ENCODE measurements around the gene CANT1. TPM values are rescaled to one million over a fixed set of nuclear protein-coding genes. Genes with fewer than 3 reads are reported as not detected.

Gene CANT1
- total RNA-seq, 1 experiment from 2014 or later, result 54.2 TPM

DNA sequence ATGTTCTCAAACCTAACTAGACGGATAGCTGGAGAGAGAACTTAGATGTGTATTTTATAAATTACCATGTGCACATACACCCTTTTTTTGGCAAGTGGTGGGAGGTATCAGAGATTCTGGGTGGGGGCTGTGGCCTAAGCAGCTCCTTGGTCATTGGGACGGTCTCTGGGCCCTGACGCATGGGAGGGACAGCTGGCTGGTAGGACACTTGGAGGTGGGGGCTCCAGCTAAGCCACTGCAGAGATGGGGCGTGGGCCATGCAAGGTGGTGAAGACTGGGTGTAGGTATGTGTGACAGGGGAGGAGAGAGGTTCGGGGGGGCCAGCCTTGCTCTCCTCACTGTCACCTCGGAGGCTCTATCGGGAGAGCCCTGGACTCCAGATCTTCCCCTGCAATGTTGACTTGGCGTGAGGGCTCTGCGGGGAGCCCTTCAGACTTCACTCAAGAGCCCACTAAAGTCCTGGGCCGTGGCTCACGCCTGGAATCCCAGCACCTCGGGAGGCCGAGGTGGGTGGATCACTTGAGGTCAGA, 31.5 kb upstream of the CANT1 start:
- H3K4me1 ChIP-seq (ENCODE audit: insufficient read depth, low read length, poor library complexity, severe bottlenecking), result peaks cover 6% of the 10 kb centered on the region
- intact Hi-C loops (cut with micrococcal nuclease; ENCODE audit: unreplicated experiment), result no loop called here
- H3K4me3 ChIP-seq (ENCODE audit: low read depth, low read length, poor library complexity, severe bottlenecking), result no peak overlapping the region
- no peak for DNase-seq (ENCODE audit: low spot score)
- TF ChIP-seq CTCF (conservative IDR thresholded peaks at IDR 0.05; ENCODE audit: low read depth, low read length) (no peak), EZH2 (IDR thresholded peaks at IDR 0.05; ENCODE audit: borderline replicate concordance, low read depth, low read length, poor library complexity, severe bottlenecking) (no peak)
- no peaks in the 10 kb centered on the region for H3K9me3 ChIP-seq (ENCODE audit: low read depth, low read length, poor library complexity, severe bottlenecking)
- CTCF ChIA-PET, result interaction anchor here (0.6 kb wide), 2 partner anchors 9 to 681 kb away, joined by 3 to 7 read pairs; no protein-coding TSS in a partner anchor
- no peak overlapping the region for H3K27ac ChIP-seq (ENCODE audit: low read depth, low read length, poor library complexity, severe bottlenecking)
- POLR2A ChIA-PET (ENCODE audit: low non-redundant PET), result no interaction called here
- no peaks in the 10 kb centered on the region for H3K36me3 ChIP-seq (ENCODE audit: insufficient read depth, low read length, poor library complexity, severe bottlenecking)
- BruUV-seq (replicated peaks), result no TSS peak
- no peaks in the 10 kb centered on the region for H3K27me3 ChIP-seq (replicated peaks; ENCODE audit: insufficient read depth, low read depth, low read length, poor library complexity)

- Histone ChIP-seq H3K4me1 (ENCODE audit: insufficient read depth, low read length, poor library complexity, severe bottlenecking) (peaks cover 4% of the 10 kb centered on the region), H3K9me3 (ENCODE audit: low read depth, low read length, poor library complexity, severe bottlenecking) (no peaks in the 10 kb centered on the region), H3K4me3 (ENCODE audit: low read depth, low read length, poor library complexity, severe bottlenecking) (no peak overlapping the region), H3K27ac (ENCODE audit: low read depth, low read length, poor library complexity, severe bottlenecking) (no peak overlapping the region), H3K27me3 (replicated peaks; ENCODE audit: insufficient read depth, low read depth, low read length, poor library complexity) (no peaks in the 10 kb centered on the region), H3K36me3 (ENCODE audit: insufficient read depth, low read length, poor library complexity, severe bottlenecking) (no peaks in the 10 kb centered on the region)
- TF ChIP-seq CTCF (conservative IDR thresholded peaks at IDR 0.05; ENCODE audit: low read depth, low read length), result no peak
- TF ChIP-seq EZH2 (IDR thresholded peaks at IDR 0.05; ENCODE audit: borderline replicate concordance, low read depth, low read length, poor library complexity, severe bottlenecking), result no peak
- DNase-seq (ENCODE audit: low spot score), result no peak
- CTCF ChIA-PET, result interaction anchor here (0.7 kb wide), 1 partner anchor 20 kb away, joined by 3 read pairs; no protein-coding TSS in a partner anchor
- intact Hi-C loops (cut with micrococcal nuclease; ENCODE audit: unreplicated experiment), result no loop called here
- POLR2A ChIA-PET (ENCODE audit: low non-redundant PET), result no interaction called here
- BruUV-seq (replicated peaks), result no TSS peak
These were observed 30.3 kb upstream of the CANT1 start for GRCh38 chr17:79039886-79040285.

DNA sequence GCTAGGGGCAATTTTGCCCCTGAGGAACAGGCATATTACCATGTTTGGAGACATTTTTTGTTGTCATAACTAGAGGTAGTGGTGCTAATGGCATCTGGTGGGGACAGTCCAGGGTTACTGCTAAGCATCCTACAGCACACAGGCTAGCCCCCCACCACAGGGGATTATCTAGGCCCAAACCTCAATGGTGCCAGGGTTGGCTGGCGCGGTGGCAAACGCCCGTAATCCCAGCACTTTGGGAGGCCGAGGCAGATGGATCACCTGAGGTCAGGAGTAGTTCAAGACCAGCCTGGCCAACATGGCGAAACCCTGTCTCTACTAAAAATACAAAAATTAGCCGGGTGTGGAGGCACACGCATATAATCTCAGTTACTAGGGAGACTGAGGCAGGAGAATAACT, 29.6 kb upstream of the CANT1 start:
- Histone ChIP-seq H3K27ac (ENCODE audit: low read depth, low read length, poor library complexity, severe bottlenecking) (no peak overlapping the region), H3K4me1 (ENCODE audit: insufficient read depth, low read length, poor library complexity, severe bottlenecking) (peaks cover 4% of the 10 kb centered on the region), H3K9me3 (ENCODE audit: low read depth, low read length, poor library complexity, severe bottlenecking) (no peaks in the 10 kb centered on the region), H3K36me3 (ENCODE audit: insufficient read depth, low read length, poor library complexity, severe bottlenecking) (no peaks in the 10 kb centered on the region), H3K27me3 (replicated peaks; ENCODE audit: insufficient read depth, low read depth, low read length, poor library complexity) (no peaks in the 10 kb centered on the region), H3K4me3 (ENCODE audit: low read depth, low read length, poor library complexity, severe bottlenecking) (no peak overlapping the region)
- TF ChIP-seq CTCF (conservative IDR thresholded peaks at IDR 0.05; ENCODE audit: low read depth, low read length), result no peak
- TF ChIP-seq EZH2 (IDR thresholded peaks at IDR 0.05; ENCODE audit: borderline replicate concordance, low read depth, low read length, poor library complexity, severe bottlenecking), result no peak
- no peak for DNase-seq (ENCODE audit: low spot score)
- no TSS peak for BruUV-seq (replicated peaks)
- intact Hi-C loops (cut with micrococcal nuclease; ENCODE audit: unreplicated experiment), result no loop called here
- ChIA-PET CTCF (interaction anchor here (0.6 kb wide), 1 partner anchor 12 kb away, joined by 8 read pairs; no protein-coding TSS in a partner anchor), POLR2A (ENCODE audit: low non-redundant PET) (no interaction called here)
